ENCODE measurements around the gene PEPD. TPM values are rescaled to one million over a fixed set of nuclear protein-coding genes. Genes with fewer than 3 reads are reported as not detected.

The PEPD gene
- total and polyA plus RNA-seq, 10 of the 15 experiments (the other 5 are each of a cell fraction or from before 2014, with no cell fraction given) = 1.4 to 52.0 (median 20.2) TPM

- H3K4me2 ChIP-seq (ENCODE audit: control insufficient read depth, insufficient read depth) = no peak overlapping the region
- H3K27me3 ChIP-seq (replicated peaks in 1 of 2; ENCODE audit: control insufficient read depth in 2 of 2, insufficient read depth in 2 of 2, low read length in 1 of 2) = no peaks in the 10 kb centered on the region
- TF ChIP-seq MEF2B (IDR thresholded peaks at IDR 0.05; ENCODE audit: partially characterized antibody, poor library complexity, severe bottlenecking) (no peak), MTA2 (IDR thresholded peaks at IDR 0.05; ENCODE audit: low read depth) (no peak), RELB (IDR thresholded peaks at IDR 0.05; ENCODE audit: low read depth) (no peak), BACH1 (IDR thresholded peaks at IDR 0.05; ENCODE audit: borderline replicate concordance) (no peak), POLR2AphosphoS2 (IDR thresholded peaks at IDR 0.05; ENCODE audit: low read depth, low read length) (no peak)
- TF ChIP-seq, protein P1, sequence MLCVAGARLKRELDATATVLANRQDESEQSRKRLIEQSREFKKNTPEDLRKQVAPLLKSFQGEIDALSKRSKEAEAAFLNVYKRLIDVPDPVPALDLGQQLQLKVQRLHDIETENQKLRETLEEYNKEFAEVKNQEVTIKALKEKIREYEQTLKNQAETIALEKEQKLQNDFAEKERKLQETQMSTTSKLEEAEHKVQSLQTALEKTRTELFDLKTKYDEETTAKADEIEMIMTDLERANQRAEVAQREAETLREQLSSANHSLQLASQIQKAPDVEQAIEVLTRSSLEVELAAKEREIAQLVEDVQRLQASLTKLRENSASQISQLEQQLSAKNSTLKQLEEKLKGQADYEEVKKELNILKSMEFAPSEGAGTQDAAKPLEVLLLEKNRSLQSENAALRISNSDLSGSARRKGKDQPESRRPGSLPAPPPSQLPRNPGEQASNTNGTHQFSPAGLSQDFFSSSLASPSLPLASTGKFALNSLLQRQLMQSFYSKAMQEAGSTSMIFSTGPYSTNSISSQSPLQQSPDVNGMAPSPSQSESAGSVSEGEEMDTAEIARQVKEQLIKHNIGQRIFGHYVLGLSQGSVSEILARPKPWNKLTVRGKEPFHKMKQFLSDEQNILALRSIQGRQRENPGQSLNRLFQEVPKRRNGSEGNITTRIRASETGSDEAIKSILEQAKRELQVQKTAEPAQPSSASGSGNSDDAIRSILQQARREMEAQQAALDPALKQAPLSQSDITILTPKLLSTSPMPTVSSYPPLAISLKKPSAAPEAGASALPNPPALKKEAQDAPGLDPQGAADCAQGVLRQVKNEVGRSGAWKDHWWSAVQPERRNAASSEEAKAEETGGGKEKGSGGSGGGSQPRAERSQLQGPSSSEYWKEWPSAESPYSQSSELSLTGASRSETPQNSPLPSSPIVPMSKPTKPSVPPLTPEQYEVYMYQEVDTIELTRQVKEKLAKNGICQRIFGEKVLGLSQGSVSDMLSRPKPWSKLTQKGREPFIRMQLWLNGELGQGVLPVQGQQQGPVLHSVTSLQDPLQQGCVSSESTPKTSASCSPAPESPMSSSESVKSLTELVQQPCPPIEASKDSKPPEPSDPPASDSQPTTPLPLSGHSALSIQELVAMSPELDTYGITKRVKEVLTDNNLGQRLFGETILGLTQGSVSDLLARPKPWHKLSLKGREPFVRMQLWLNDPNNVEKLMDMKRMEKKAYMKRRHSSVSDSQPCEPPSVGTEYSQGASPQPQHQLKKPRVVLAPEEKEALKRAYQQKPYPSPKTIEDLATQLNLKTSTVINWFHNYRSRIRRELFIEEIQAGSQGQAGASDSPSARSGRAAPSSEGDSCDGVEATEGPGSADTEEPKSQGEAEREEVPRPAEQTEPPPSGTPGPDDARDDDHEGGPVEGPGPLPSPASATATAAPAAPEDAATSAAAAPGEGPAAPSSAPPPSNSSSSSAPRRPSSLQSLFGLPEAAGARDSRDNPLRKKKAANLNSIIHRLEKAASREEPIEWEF (IDR thresholded peaks at IDR 0.05; ENCODE audit: insufficient replicate concordance, low read depth, low read length) = no peak
- no peaks in the 10 kb centered on the region for H4K20me1 ChIP-seq (ENCODE audit: control insufficient read depth, insufficient read depth)
- no TSS peak for BruUV-seq (replicated peaks)
- H2AFZ ChIP-seq (ENCODE audit: control insufficient read depth, low read depth, low read length) = no peak overlapping the region
- H3K9ac ChIP-seq (ENCODE audit: control insufficient read depth, insufficient read depth, low read length) = no peak overlapping the region
- 82% methylated on average over 5 of the region's 5 CpGs for WGBS (ENCODE audit: insufficient coverage, insufficient replicate concordance, low lambda C conversion rate, missing lambda C conversion rate)
- intact Hi-C loops (cut with micrococcal nuclease; ENCODE audit: unreplicated experiment) = no loop called here
- POLR2A ChIA-PET = interaction anchor here (0.7 kb wide), 1 partner anchor 206 kb away, joined by 3 read pairs; no protein-coding TSS in a partner anchor
- no peak for ATAC-seq
- no peak overlapping the region for H3K27ac ChIP-seq (ENCODE audit: control insufficient read depth, insufficient read depth)
- no peaks in the 10 kb centered on the region for H3K79me2 ChIP-seq (ENCODE audit: control insufficient read depth, insufficient read depth, low read length)
- RAD21 ChIA-PET (ENCODE audit: unreplicated experiment) = no interaction called here
- H3K4me1 ChIP-seq (ENCODE audit: control insufficient read depth, insufficient read depth, low read length) = no peaks in the 10 kb centered on the region
- no peaks in the 10 kb centered on the region; a peak in 1 of 4 replicates for H3K36me3 ChIP-seq (ENCODE audit: control insufficient read depth in 2 of 2, insufficient read depth in 2 of 2, low read length in 1 of 2)
- CTCF ChIA-PET = no interaction called here
- DNase-seq (ENCODE audit: low read depth, low spot score) = no peak
- SMC1A ChIA-PET (ENCODE audit: uncharacterized antibody, unreplicated experiment) = no interaction called here
- no peaks in the 10 kb centered on the region for H3K9me3 ChIP-seq (replicated peaks; ENCODE audit: control insufficient read depth, insufficient read depth, low read length)
- H3K4me3 ChIP-seq = no peak overlapping the region
- no peak for FAIRE-seq
- in situ Hi-C loops (cut with MboI) = no loop called here
Measured at GRCh38 chr19:33504058-33504444, 17.5 kb downstream of the PEPD start.
